BLaER1 (cell line): ENCODE measurements around the gene ITPK1.

Experiments
- H3K27ac ChIP-seq: shearing (Covaris generic); formaldehyde crosslinking; 2 replicates; pipeline ENCODE4 v1.8.1; 2022
- H3K27me3 ChIP-seq: shearing (Covaris generic); formaldehyde crosslinking; 2 replicates; pipeline ENCODE4 v1.8.1; 2022
- H3K36me3 ChIP-seq: shearing (Covaris generic); formaldehyde crosslinking; 2 replicates; pipeline ENCODE4 v1.8.1; 2022
- H3K4me1 ChIP-seq: shearing (Covaris generic); formaldehyde crosslinking; 2 replicates; pipeline ENCODE4 v1.8.1; 2022
- H3K4me2 ChIP-seq: shearing (Covaris generic); formaldehyde crosslinking; 2 replicates; pipeline ENCODE4 v1.8.1; 2022
- H3K4me3 ChIP-seq: shearing (Covaris generic); formaldehyde crosslinking; 2 replicates; pipeline ENCODE4 v1.8.1; 2022
- H3K9ac ChIP-seq: shearing (Covaris generic); formaldehyde crosslinking; 2 replicates; pipeline ENCODE4 v1.8.1; 2022
- H3K9me3 ChIP-seq: shearing (Covaris generic); formaldehyde crosslinking; 2 replicates; pipeline ENCODE4 v1.8.1; 2022
- H4K20me1 ChIP-seq: shearing (Covaris generic); formaldehyde crosslinking; 2 replicates; pipeline ENCODE4 v1.8.1; 2022
- Cebpa-rat ChIP-seq: shearing (Covaris generic); IDR thresholded peaks from 2 replicates; pipeline ENCODE4 v1.8.1; 2022

Gene ITPK1

DNA sequence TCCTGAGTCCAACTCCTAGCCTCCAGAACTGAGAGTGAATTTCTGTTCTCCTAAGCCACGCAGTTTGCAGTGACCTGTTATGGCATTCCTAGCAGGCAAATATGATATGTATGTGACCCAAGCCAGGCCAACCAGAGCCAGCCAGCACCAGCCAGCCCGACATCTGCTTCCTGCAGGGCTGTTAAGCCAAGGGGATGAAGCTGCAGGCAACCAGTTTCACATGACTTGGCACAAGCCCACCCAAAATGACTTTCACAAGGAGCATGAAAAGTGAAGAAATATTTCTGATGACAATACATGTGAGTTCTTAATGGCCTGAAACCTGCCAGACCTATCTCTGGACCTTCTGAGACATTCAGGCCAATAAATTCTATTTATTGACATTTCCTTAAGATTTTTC lies 68.1 kb downstream of the ITPK1 start:
- Histone ChIP-seq H3K4me1 (peaks cover 38% of the 10 kb centered on the region), H3K9ac (no peak overlapping the region), H3K27ac (no peak overlapping the region), H3K4me2 (no peak overlapping the region), H3K4me3 (no peak overlapping the region), H3K27me3 (no peaks in the 10 kb centered on the region), H3K9me3 (no peaks in the 10 kb centered on the region), H3K36me3 (peaks cover 15% of the 10 kb centered on the region; the same call in 1 of the 2 replicates), H4K20me1 (peaks cover 5% of the 10 kb centered on the region; the same call in 1 of the 2 replicates)
- TF ChIP-seq Cebpa-rat, result no peak

DNA sequence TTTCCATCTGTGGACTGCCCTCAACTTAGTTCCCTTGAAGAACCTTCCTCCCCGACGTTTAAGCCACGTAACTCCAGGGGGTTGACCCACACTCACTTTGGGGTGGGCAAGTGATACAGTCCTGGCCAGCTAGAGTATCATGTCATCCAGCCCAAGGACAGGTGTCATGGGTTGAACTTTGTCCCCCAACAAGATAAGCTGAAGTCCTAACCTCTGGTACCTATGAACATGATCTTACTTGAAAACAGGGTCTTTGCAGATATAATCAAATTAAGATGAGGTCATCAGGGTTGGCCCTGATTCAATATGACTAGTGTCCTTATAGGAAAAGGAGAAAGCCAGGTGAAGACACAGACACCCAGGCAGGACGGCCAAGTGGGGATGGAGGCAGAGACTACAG lies 68.6 kb downstream of the ITPK1 start:
- Histone ChIP-seq H3K4me2 (no peak overlapping the region), H3K9me3 (no peaks in the 10 kb centered on the region), H3K36me3 (peaks cover 15% of the 10 kb centered on the region; the same call in 1 of the 2 replicates), H3K9ac (no peak overlapping the region), H3K4me1 (peaks cover 43% of the 10 kb centered on the region), H3K27me3 (no peaks in the 10 kb centered on the region), H3K27ac (no peak overlapping the region), H4K20me1 (peaks cover 5% of the 10 kb centered on the region; the same call in 1 of the 2 replicates), H3K4me3 (no peak overlapping the region)
- no peak for TF ChIP-seq Cebpa-rat

DNA sequence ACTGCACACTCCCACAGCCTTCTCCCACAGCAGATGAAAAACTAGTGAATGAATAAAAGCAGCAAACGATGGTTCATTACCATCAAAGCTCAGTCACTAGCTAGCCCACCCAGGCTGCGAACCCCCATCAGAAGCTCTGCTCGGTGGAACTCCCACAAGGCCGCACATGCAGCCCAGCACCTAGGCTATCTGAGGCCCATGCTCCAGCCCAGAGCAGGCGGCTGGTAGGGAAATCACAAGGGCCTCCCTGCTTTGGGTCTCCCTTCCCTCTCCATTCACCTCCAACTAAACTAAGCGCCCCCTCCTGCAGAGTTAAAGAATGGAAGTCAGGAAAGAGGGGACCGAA lies 69.0 kb downstream of the ITPK1 start:
- Histone ChIP-seq H3K4me2 (no peak overlapping the region), H3K4me1 (peaks cover 48% of the 10 kb centered on the region)
- TF ChIP-seq Cebpa-rat, result no peak

DNA sequence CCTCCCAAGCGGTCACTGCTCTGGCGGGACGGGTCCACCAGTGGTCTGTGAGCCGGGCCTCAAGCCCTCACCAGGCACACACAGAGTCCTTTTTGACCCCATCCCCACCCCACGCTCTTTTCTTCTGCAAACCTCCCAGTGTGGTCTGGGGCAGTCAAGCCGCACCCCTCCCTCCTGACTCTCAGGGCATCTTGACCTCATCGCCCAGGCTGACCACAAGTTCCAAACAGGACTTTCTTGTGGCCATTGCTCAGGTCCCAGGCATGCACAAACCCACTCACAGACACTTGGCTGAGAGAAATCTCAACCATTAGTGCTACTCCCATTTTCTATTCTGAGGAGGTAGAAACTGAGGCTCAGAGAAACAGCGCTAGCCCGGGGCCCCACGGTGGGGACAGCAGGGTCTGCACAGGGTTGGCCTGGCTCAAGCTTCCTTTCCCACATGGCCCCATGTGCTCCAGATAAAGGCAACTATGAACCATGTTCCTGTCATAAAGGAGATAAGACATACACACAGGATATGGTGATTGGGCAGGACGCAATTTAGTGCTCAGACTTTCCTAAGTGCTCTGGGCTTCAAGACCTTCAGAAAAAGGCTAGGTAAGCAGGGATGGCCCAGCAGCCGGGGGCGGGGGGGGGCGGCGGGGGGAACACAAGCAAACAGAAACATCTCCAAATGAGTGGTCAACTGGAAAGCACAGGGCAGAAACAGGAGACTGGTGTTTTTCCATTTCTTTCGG lies 69.6 kb downstream of the ITPK1 start:
- H3K27me3 ChIP-seq, result no peaks in the 10 kb centered on the region
- peak overlapping the region; percentile 59 for H3K4me2 ChIP-seq
- peaks cover 15% of the 10 kb centered on the region; the same call in 1 of the 2 replicates for H3K36me3 ChIP-seq
- TF ChIP-seq Cebpa-rat, result no peak
- no peak overlapping the region for H3K4me3 ChIP-seq
- no peaks in the 10 kb centered on the region for H3K9me3 ChIP-seq
- no peak overlapping the region for H3K27ac ChIP-seq
- H3K4me1 ChIP-seq, result peaks cover 53% of the 10 kb centered on the region
- peaks cover 13% of the 10 kb centered on the region for H4K20me1 ChIP-seq
- no peak overlapping the region for H3K9ac ChIP-seq

More for the DNA sequence above, 69.0 kb downstream of the ITPK1 start:
- H3K27me3 ChIP-seq, result no peaks in the 10 kb centered on the region
- H3K4me3 ChIP-seq, result no peak overlapping the region
- H3K36me3 ChIP-seq, result peaks cover 15% of the 10 kb centered on the region; the same call in 1 of the 2 replicates
- H3K9ac ChIP-seq, result no peak overlapping the region
- H3K9me3 ChIP-seq, result no peaks in the 10 kb centered on the region
- no peak overlapping the region for H3K27ac ChIP-seq
- peaks cover 8% of the 10 kb centered on the region; the same call in 1 of the 2 replicates for H4K20me1 ChIP-seq

DNA sequence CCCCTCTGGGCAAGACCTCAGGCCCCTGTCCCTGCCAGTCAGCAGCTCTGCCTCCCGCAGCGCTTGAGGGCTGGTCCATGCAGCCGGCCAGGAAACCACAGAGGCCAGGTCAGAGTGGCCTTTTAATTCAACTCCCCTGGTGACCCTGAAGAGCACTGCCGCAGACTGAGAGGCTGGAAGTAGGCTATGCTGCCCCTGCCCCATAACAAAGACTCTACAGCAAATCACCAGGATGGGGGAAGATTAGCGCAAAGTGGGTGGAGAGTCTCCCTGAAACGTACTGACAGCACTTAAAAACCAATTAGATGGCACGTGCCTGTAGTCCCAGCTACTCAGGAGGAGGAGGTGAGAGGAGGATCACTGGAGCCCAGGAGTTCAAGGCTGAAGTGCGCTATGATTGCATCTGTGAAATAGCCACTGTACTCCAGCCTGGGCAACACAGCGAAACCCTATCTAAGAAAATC lies 70.5 kb downstream of the ITPK1 start:
- H3K36me3 ChIP-seq, result peaks cover 15% of the 10 kb centered on the region; the same call in 1 of the 2 replicates
- H4K20me1 ChIP-seq, result peaks cover 21% of the 10 kb centered on the region
- no peak overlapping the region for H3K4me3 ChIP-seq
- peak overlapping the region; percentile 59 for H3K4me2 ChIP-seq
- H3K27me3 ChIP-seq, result no peaks in the 10 kb centered on the region
- H3K27ac ChIP-seq, result peak overlapping the region; percentile 44
- TF ChIP-seq Cebpa-rat, result no peak
- H3K9ac ChIP-seq, result 0 out of 2 replicates have a peak overlapping the region, but pooled peaks have one; percentile 11
- H3K4me1 ChIP-seq, result peaks cover 62% of the 10 kb centered on the region
- no peaks in the 10 kb centered on the region for H3K9me3 ChIP-seq

DNA sequence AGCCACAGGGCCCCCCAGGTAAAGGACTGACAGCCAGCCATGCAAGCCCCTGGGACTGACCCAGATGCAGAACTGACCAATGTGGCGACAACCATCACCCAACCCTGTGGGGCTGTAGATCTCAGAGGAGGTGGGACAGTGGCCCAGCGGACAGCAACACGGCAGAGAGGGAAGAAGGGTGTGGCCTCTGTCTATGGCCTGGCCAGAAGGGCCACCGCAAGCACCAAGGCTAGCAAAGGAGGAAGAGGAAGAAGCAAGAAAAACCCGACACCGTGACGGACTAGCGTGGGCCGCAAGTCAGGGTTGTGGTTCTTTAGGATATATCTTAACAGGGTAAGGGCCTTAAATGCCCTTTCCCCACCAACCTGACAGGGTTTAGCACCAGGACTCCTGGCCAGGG lies 71.2 kb downstream of the ITPK1 start:
- H3K9ac ChIP-seq, result 0 out of 2 replicates have a peak overlapping the region, but pooled peaks have one; percentile 11
- H3K27ac ChIP-seq, result peak overlapping the region; percentile 44
- no peak for TF ChIP-seq Cebpa-rat
- H4K20me1 ChIP-seq, result peaks cover 26% of the 10 kb centered on the region
- H3K4me2 ChIP-seq, result peak overlapping the region; percentile 59
- H3K27me3 ChIP-seq, result no peaks in the 10 kb centered on the region
- H3K4me1 ChIP-seq, result peaks cover 69% of the 10 kb centered on the region
- H3K36me3 ChIP-seq, result peaks cover 15% of the 10 kb centered on the region; the same call in 1 of the 2 replicates
- H3K9me3 ChIP-seq, result no peaks in the 10 kb centered on the region
- H3K4me3 ChIP-seq, result no peak overlapping the region

DNA sequence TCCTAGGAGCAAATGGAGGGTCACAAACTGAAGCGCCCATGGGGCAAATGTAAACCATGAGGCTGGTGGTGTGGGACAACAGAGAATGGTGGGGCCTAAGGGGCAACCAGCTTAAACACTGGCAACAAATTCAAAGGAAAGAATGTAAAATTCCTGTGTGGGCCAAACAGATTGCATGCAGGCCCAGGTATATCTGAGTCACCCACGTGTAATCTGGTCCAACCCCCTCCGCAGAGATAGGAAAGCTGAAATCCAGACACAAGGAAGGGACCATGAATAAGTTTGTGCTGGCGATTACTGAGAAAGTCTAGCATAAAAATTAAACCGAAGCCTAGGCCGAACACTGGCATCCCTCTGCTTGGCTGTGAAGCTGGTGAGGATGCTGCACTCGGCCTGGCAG lies 71.6 kb downstream of the ITPK1 start:
- Histone ChIP-seq H3K9ac (no peak overlapping the region), H3K4me3 (no peak overlapping the region), H3K4me2 (peak overlapping the region; percentile 59), H3K4me1 (peaks cover 73% of the 10 kb centered on the region), H3K9me3 (no peaks in the 10 kb centered on the region), H3K36me3 (peaks cover 12% of the 10 kb centered on the region; the same call in 1 of the 2 replicates), H3K27me3 (no peaks in the 10 kb centered on the region), H3K27ac (peak overlapping the region; percentile 44; the same call in 1 of the 2 replicates), H4K20me1 (peaks cover 27% of the 10 kb centered on the region)
- no peak for TF ChIP-seq Cebpa-rat

DNA sequence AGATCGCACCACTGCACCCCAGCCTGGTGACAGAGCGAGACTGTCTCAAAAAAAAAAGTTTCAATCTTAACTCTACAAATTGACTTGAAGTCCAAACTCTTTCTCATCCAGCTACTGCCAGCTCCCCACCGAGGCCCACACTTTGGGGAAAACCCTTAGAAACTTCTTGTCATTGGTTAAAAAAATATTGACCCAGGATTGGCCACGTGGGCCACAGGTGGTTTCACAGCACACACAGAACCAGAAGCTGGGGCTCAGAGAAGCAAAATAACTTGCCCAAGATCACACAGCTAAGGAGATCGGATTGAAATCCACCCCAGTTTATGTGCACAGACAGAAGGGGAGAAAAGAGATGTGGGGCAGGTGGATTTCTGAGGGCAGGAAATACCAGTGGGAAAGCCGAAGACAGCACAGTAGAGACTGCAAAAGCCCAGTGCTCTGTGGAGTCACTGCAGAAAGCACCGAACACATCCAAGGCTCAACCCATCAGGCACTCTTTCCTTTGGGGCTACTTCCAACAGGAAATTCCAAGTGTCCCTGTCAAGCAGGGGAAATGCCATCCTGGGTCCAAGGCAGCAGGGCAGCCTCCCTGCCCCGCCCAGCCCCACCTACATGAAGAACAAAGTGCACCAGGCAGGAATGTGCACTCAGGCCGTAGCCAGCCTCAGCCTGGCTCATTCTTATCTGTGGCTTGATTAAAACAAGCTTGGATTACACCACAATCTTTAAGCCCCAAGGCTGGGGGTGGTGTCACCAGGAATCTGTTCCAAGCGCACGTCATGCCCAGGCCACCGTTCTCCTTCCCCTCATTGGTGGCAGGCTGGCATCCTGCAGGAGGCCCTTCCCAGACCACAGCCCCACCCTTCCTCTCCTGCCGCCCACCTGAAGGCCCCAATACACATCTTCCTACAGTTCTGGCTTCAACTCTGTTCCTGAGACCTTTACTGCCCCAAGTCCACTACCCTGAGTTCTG lies 72.5 kb downstream of the ITPK1 start:
- H3K36me3 ChIP-seq, result peaks cover 4% of the 10 kb centered on the region; the same call in 1 of the 2 replicates
- no peaks in the 10 kb centered on the region for H3K9me3 ChIP-seq
- H4K20me1 ChIP-seq, result peaks cover 27% of the 10 kb centered on the region
- no peak for TF ChIP-seq Cebpa-rat
- no peak overlapping the region for H3K4me2 ChIP-seq
- no peak overlapping the region for H3K4me3 ChIP-seq
- no peak overlapping the region for H3K9ac ChIP-seq
- H3K27ac ChIP-seq, result no peak overlapping the region
- H3K27me3 ChIP-seq, result no peaks in the 10 kb centered on the region
- peaks cover 78% of the 10 kb centered on the region for H3K4me1 ChIP-seq

DNA sequence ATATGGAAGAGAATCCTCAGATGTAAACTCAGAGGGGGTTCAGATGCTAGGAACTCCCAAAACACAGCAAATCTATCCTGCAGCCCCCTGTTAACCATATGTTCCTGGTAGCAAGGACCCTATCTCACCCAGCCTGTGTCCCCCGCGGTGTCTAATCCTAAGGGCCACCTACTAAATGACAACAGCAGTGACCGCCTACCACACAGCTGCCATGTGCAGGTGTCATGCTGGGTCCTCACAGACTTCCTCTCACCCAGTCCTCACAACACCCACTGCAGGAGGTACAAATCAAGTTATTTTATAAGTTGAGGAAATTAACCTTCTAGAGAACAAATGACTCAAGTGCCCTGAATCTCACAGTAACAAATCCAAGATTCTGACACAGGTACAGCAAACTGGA lies 73.9 kb downstream of the ITPK1 start:
- H3K9ac ChIP-seq, result no peak overlapping the region
- peaks cover 74% of the 10 kb centered on the region for H3K4me1 ChIP-seq

More for the DNA sequence above, 73.9 kb downstream of the ITPK1 start:
- Histone ChIP-seq H3K36me3 (no peaks in the 10 kb centered on the region; the same call in 1 of the 2 replicates), H3K4me2 (peak overlapping the region; percentile 63), H3K27ac (peak overlapping the region; percentile 54; the same call in 1 of the 2 replicates), H3K9me3 (no peaks in the 10 kb centered on the region), H4K20me1 (peaks cover 34% of the 10 kb centered on the region), H3K27me3 (no peaks in the 10 kb centered on the region), H3K4me3 (no peak overlapping the region)
- no peak for TF ChIP-seq Cebpa-rat
